Measurements from ENCODE around the gene COL18A1.

Gene COL18A1

DNA sequence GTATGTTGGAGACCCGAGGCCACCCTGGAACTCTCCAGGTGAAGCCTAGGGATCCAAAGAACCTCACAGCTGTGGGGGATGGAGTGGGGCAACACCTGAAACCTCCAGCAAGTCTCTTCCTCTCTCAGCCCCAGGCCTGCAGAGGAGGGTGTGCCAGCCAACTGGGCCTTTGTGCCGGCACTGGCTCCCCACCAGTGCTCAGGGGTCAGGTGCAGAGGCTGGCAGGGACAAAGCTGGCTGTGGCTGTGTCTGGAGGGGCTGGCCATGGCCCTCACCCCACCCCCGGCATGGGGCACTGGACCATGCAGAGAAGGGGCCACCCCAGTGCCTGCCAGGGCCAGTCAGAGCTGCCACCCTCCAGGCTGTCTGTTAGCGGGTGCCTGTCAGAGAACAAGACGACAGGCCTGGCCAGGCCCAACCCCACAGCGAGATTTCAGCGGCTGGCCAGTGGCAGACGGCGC is 3.9 kb downstream of the COL18A1 start:
- no peak for DNase-seq (ENCODE audit: extremely low read depth, low read depth)
- TF ChIP-seq, protein P1, sequence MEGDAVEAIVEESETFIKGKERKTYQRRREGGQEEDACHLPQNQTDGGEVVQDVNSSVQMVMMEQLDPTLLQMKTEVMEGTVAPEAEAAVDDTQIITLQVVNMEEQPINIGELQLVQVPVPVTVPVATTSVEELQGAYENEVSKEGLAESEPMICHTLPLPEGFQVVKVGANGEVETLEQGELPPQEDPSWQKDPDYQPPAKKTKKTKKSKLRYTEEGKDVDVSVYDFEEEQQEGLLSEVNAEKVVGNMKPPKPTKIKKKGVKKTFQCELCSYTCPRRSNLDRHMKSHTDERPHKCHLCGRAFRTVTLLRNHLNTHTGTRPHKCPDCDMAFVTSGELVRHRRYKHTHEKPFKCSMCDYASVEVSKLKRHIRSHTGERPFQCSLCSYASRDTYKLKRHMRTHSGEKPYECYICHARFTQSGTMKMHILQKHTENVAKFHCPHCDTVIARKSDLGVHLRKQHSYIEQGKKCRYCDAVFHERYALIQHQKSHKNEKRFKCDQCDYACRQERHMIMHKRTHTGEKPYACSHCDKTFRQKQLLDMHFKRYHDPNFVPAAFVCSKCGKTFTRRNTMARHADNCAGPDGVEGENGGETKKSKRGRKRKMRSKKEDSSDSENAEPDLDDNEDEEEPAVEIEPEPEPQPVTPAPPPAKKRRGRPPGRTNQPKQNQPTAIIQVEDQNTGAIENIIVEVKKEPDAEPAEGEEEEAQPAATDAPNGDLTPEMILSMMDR (IDR thresholded peaks at IDR 0.05; ENCODE audit: low read depth, low read length): no peak

GRCh38 chr21:45409466-45410150 is 4.6 kb downstream of the COL18A1 start:
- no peak for DNase-seq (ENCODE audit: extremely low read depth, low read depth)
- TF ChIP-seq, protein P1 (IDR thresholded peaks at IDR 0.05; ENCODE audit: low read depth, low read length): no peak

- no peak for DNase-seq (ENCODE audit: extremely low read depth, low read depth)
- TF ChIP-seq, protein P1 (IDR thresholded peaks at IDR 0.05; ENCODE audit: low read depth, low read length): no peak
These were observed 5.3 kb downstream of the COL18A1 start for GRCh38 chr21:45410151-45410864.

- TF ChIP-seq, protein P1 (IDR thresholded peaks at IDR 0.05; ENCODE audit: low read depth, low read length): no peak
- DNase-seq (ENCODE audit: extremely low read depth, low read depth): no peak
These were observed 6.2 kb downstream of the COL18A1 start for GRCh38 chr21:45410865-45411809.

GRCh38 chr21:45411810-45412206 is 6.8 kb downstream of the COL18A1 start:
- TF ChIP-seq, protein P1 (IDR thresholded peaks at IDR 0.05; ENCODE audit: low read depth, low read length): no peak
- DNase-seq (ENCODE audit: extremely low read depth, low read depth): no peak

DNA sequence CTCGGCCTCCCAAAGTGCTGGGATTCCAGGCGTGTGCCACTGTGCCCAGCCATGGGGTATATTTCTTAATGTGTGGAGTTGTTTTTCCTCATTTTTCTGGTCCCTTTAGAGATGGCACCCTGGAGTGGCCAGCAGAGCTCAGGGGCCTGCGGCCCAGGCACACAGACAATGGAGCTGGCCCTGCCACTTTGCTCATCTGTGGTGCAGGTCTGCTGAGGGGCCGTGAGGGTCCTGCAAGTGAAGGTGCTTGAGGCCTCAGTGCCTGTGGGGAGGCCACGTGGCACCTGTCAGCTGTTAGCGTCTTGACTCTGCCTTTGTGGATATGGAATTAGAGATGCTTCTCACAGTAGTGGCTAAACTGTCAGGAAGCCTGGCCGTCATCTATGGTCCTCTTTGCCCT is 7.5 kb downstream of the COL18A1 start:
- DNase-seq (ENCODE audit: extremely low read depth, low read depth): no peak
- TF ChIP-seq, protein P1 (IDR thresholded peaks at IDR 0.05; ENCODE audit: low read depth, low read length): no peak
